ENCODE results near the gene PDZRN4.
"Not testable (repeated sequence)": the region's sequence is repeated elsewhere in the genome, so short reads cannot be mapped to it uniquely, and the experiment has no call there.

GRCh38 chr12:41191549-41191948 lies 3.4 kb downstream of the PDZRN4 start:
- not testable (repeated sequence) for TF ChIP-seq SUZ12 (IDR thresholded peaks at IDR 0.05); ZNF384 (IDR thresholded peaks at IDR 0.05); TARDBP (IDR thresholded peaks at IDR 0.05); NFRKB (IDR thresholded peaks at IDR 0.05); ELF4 (IDR thresholded peaks at IDR 0.05); HDGF (IDR thresholded peaks at IDR 0.05; ENCODE audit: borderline replicate concordance); BHLHE40 (IDR thresholded peaks at IDR 0.05; ENCODE audit: borderline replicate concordance); SP1 (IDR thresholded peaks at IDR 0.05); LEF1 (IDR thresholded peaks at IDR 0.05; ENCODE audit: borderline replicate concordance); FOXM1 (IDR thresholded peaks at IDR 0.05; ENCODE audit: borderline replicate concordance); FOXA1 (IDR thresholded peaks at IDR 0.05); FOXK2 (IDR thresholded peaks at IDR 0.05)

Data from HEK293T (cell line).